ENCODE results near the gene TMEM214.

- TF ChIP-seq CTCF (conservative IDR thresholded peaks at IDR 0.05 in 1 of 2, IDR thresholded peaks at IDR 0.05 in 1 of 2; ENCODE audit: extremely low read depth in 1 of 2, insufficient read depth in 1 of 2, low read depth in 1 of 2, low read length in 2 of 2) (no peak), EZH2 (IDR thresholded peaks at IDR 0.05; ENCODE audit: borderline replicate concordance, low read length) (no peak)
Observed at GRCh38 chr2:27067385-27067784, 34.6 kb downstream of the TMEM214 start.
